HCT116 (cell line): ENCODE results near the gene SORBS1.

Experiments used
- EZH2 ChIP-seq: fragments of 200-600 bp; sonication (generic); IDR thresholded peaks from 2 replicates; pipeline ENCODE4 v1.6.1; 2017; ENCODE audit warnings: antibody characterized with exemption, mixed run types
- ZNF274 ChIP-seq: fragments of 200-500 bp; sonication (Bioruptor generic); IDR thresholded peaks from 2 replicates; pipeline ENCODE4 v1.6.1; 2014; ENCODE audit warnings: mild to moderate bottlenecking, low read depth, low read length, inconsistent platforms
- TF ChIP-seq, protein P1 (sequence below), 3 experiments: fragments of 200-600 bp in 1 of 3; sonication (generic) in 1 of 3; IDR thresholded peaks in 2 of 3; conservative IDR thresholded peaks in 1 of 3; 2 replicates each; pipeline ENCODE4 v1.5.1; 2012 to 2017; ENCODE audit warnings: low read depth in 2 of 3, low read length in 2 of 3, antibody characterized with exemption in 1 of 3, borderline replicate concordance in 1 of 3, control low read depth in 1 of 3, mild to moderate bottlenecking in 1 of 3, mixed read lengths in 1 of 3, mixed run types in 1 of 3, moderate library complexity in 1 of 3; ENCODE audit not compliant: insufficient read depth in 1 of 3
- TF ChIP-seq, protein P2 (sequence below): IDR thresholded peaks from 2 replicates; pipeline ENCODE4 v1.6.1; 2011; ENCODE audit warnings: mild to moderate bottlenecking, low read length, moderate library complexity; ENCODE audit not compliant: insufficient replicate concordance; ENCODE audit errors: extremely low read depth

DNA sequence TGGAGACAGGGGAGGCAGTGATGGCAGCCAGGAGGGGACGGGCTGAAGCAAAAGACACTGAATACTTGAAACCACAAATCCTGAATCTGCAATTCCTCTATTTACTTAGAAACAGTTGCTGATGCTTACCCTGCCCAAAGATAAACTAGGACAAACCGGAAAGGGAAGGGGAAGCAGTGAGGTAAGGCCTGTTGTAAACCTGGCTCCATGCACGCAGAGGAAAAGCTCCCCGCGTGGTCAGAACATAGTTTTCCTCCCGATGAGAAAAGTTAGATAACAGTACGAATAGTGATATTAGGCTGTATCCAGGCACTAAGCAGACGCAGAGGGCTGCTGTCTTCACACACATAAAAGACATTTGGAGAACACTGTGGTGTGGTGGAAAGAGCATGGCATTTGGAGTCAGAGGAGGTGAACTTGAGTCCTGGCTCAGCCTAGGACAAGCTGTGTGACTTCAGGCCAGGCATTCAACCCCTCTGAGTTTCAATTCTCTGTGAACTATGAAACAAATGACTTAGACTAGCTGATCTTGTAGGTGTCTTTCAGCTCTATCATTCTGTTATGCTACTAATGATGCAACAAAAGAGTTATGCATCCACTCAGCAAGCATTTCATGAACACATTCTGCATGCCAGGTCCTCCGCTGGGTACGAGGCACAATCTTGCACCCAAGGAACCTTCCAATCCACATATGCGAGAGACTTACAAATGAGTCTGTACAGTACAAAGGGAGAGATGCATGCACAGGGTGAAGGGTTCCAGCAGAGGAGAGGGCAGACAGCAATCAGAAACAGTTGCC is 80.9 kb downstream of the SORBS1 start:
- TF ChIP-seq, protein P1, sequence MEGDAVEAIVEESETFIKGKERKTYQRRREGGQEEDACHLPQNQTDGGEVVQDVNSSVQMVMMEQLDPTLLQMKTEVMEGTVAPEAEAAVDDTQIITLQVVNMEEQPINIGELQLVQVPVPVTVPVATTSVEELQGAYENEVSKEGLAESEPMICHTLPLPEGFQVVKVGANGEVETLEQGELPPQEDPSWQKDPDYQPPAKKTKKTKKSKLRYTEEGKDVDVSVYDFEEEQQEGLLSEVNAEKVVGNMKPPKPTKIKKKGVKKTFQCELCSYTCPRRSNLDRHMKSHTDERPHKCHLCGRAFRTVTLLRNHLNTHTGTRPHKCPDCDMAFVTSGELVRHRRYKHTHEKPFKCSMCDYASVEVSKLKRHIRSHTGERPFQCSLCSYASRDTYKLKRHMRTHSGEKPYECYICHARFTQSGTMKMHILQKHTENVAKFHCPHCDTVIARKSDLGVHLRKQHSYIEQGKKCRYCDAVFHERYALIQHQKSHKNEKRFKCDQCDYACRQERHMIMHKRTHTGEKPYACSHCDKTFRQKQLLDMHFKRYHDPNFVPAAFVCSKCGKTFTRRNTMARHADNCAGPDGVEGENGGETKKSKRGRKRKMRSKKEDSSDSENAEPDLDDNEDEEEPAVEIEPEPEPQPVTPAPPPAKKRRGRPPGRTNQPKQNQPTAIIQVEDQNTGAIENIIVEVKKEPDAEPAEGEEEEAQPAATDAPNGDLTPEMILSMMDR (IDR thresholded peaks at IDR 0.05 in 2 of 3, conservative IDR thresholded peaks at IDR 0.05 in 1 of 3; ENCODE audit: borderline replicate concordance in 1 of 3, insufficient read depth in 1 of 3, low read depth in 2 of 3, low read length in 2 of 3) = no peak
- TF ChIP-seq ZNF274 = no peak
- TF ChIP-seq, protein P2, sequence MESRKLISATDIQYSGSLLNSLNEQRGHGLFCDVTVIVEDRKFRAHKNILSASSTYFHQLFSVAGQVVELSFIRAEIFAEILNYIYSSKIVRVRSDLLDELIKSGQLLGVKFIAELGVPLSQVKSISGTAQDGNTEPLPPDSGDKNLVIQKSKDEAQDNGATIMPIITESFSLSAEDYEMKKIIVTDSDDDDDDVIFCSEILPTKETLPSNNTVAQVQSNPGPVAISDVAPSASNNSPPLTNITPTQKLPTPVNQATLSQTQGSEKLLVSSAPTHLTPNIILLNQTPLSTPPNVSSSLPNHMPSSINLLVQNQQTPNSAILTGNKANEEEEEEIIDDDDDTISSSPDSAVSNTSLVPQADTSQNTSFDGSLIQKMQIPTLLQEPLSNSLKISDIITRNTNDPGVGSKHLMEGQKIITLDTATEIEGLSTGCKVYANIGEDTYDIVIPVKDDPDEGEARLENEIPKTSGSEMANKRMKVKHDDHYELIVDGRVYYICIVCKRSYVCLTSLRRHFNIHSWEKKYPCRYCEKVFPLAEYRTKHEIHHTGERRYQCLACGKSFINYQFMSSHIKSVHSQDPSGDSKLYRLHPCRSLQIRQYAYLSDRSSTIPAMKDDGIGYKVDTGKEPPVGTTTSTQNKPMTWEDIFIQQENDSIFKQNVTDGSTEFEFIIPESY = no peak
- no peak for TF ChIP-seq EZH2
